Measurements from ENCODE around the gene MPG.

- no peak for TF ChIP-seq CTCF (conservative IDR thresholded peaks at IDR 0.05 in 1 of 2, IDR thresholded peaks at IDR 0.05 in 1 of 2; ENCODE audit: extremely low read depth in 1 of 2, insufficient read depth in 1 of 2, low read depth in 1 of 2, low read length in 2 of 2)
- TF ChIP-seq EZH2 (IDR thresholded peaks at IDR 0.05; ENCODE audit: borderline replicate concordance, low read length): no peak
These were observed 685 bp upstream of the MPG start for GRCh38 chr16:77273-77806.
